HepG2 (cell line): Measurements from ENCODE around the gene MYLK. TPM values are rescaled to one million over a fixed set of nuclear protein-coding genes. Genes with fewer than 3 reads are reported as not detected.

ENCODE experiments used
- ATAC-seq: fragments of 200-7000 bp; cut with Tn5 transposase; 3 replicates; pipeline ENCODE4 v1.9.1; 2020; ENCODE audit warnings: mild to moderate bottlenecking, moderate library complexity
- BruUV-seq: library from RNA; stranded (reverse); fragments of 400-500 nt; replicated peaks from 2 replicates; lab custom pipeline; 2021; lab: Mats Ljungman, UMichigan
- CTCF ChIA-PET: fragments of 300-600 bp; formaldehyde crosslinking; extraction: SDS; loops from one replicate; lab custom pipeline; 2021; ENCODE audit warnings: low total read pairs, inconsistent platforms, low intra/inter-chr PET ratio; lab: Yijun Ruan, JAX
- POLR2A ChIA-PET: fragments of 350-600 bp; sonication (Branson Sonifier 250); formaldehyde crosslinking; loops from one replicate; lab custom pipeline; 2020; ENCODE audit warnings: antibody characterized with exemption, inconsistent platforms; lab: Yijun Ruan, JAX
- DNase-seq: peaks from one replicate; pipeline ENCODE4 v3.0.0-alpha.2; 2015; ENCODE audit warnings: low spot score
- FAIRE-seq: peaks from 3 replicates; lab custom pipeline; 2011; peaks lifted over from hg19 to GRCh38; lab: Jason Lieb, UNC
- H2AFZ ChIP-seq: one replicate; pipeline ENCODE4 v1.6.1; 2011; ENCODE audit warnings: low read length, inconsistent platforms
- H3K27ac ChIP-seq: fragments of 300-600 bp; 3 replicates; pipeline ENCODE4 v1.8.0; 2011; ENCODE audit warnings: mixed run types, mild to moderate bottlenecking, mixed read lengths, low read length, inconsistent platforms; ENCODE audit not compliant: insufficient read depth; ENCODE audit errors: extremely low read length
- H3K27me3 ChIP-seq, 2 experiments: fragments of 200-600 bp in 1 of 2; 2 replicates in 1 of 2; 3 replicates in 1 of 2; pipeline versions ENCODE4 v1.6.0 to v1.8.0; 2011; ENCODE audit warnings: low read length in 2 of 2, mild to moderate bottlenecking in 2 of 2, moderate library complexity in 2 of 2, inconsistent platforms in 1 of 2; ENCODE audit not compliant: insufficient read depth in 2 of 2, control insufficient read depth in 1 of 2
- H3K36me3 ChIP-seq, 2 experiments: fragments of 200-600 bp in 1 of 2; replicated peaks in 1 of 2; 2 replicates in 1 of 2; 3 replicates in 1 of 2; pipeline versions ENCODE4 v1.5.1 to v1.8.0; 2011; ENCODE audit warnings: low read length in 2 of 2, inconsistent platforms in 1 of 2; ENCODE audit not compliant: insufficient read depth in 2 of 2, control insufficient read depth in 1 of 2
- H3K4me1 ChIP-seq: 2 replicates; pipeline ENCODE4 v1.5.1; 2012; ENCODE audit warnings: low read length, inconsistent platforms; ENCODE audit not compliant: insufficient read depth
- H3K4me2 ChIP-seq: 2 replicates; pipeline ENCODE4 v1.6.0; 2011; ENCODE audit warnings: low read depth, low read length, inconsistent platforms
- H3K4me3 ChIP-seq, 3 experiments: fragments of 200-600 bp in 1 of 3; sonication (generic), shearing (Covaris generic) in 1 of 3; replicated peaks in 1 of 3; 2 replicates each; pipeline ENCODE4 v1.5.1; 2011 to 2016; ENCODE audit warnings: low read length in 3 of 3, inconsistent platforms in 2 of 3, low read depth in 2 of 3, mild to moderate bottlenecking in 2 of 3, control low read depth in 1 of 3, mixed read lengths in 1 of 3; ENCODE audit not compliant: insufficient read depth in 1 of 3
- H3K79me2 ChIP-seq: one replicate; pipeline ENCODE4 v1.6.1; 2011; ENCODE audit warnings: low read length, inconsistent platforms; ENCODE audit not compliant: insufficient read depth
- H3K9ac ChIP-seq: 2 replicates; pipeline ENCODE4 v1.6.0; 2011; ENCODE audit warnings: mild to moderate bottlenecking, low read depth, low read length, inconsistent platforms; ENCODE audit not compliant: insufficient read depth
- H3K9me3 ChIP-seq: 2 replicates; pipeline ENCODE4 v1.5.1; 2012; ENCODE audit warnings: mild to moderate bottlenecking, low read length
- H4K20me1 ChIP-seq: 2 replicates; pipeline ENCODE4 v1.6.0; 2011; ENCODE audit warnings: inconsistent platforms, mild to moderate bottlenecking, low read length, moderate library complexity; ENCODE audit not compliant: insufficient read depth
- ELF3 ChIP-seq: IDR thresholded peaks from 2 replicates; pipeline ENCODE4 v1.6.1; 2016; ENCODE audit warnings: missing genetic modification reagents, missing compliant biosample characterization
- FOXA1 ChIP-seq, 2 experiments: fragments of 450-650 bp in 1 of 2; sonication (generic) in 1 of 2; formaldehyde crosslinking in 1 of 2; IDR thresholded peaks; 2 replicates each; pipeline versions ENCODE4 v1.4.0 to v1.6.1; 2016 to 2020; ENCODE audit warnings: missing genetic modification reagents in 1 of 2
- HHEX ChIP-seq: IDR thresholded peaks from 2 replicates; pipeline ENCODE4 v1.6.1; 2016; ENCODE audit warnings: control low read depth
- ISL2 ChIP-seq: sonication (generic); formaldehyde crosslinking; IDR thresholded peaks from 2 replicates; pipeline ENCODE4 v1.5.0; 2020; ENCODE audit warnings: missing genetic modification reagents
- KAT7 ChIP-seq: IDR thresholded peaks from 2 replicates; pipeline ENCODE4 v1.6.1; 2018; ENCODE audit warnings: borderline replicate concordance, missing compliant biosample characterization
- KMT2B ChIP-seq: IDR thresholded peaks from 2 replicates; pipeline ENCODE4 v1.6.1; 2016; ENCODE audit warnings: missing genetic modification reagents, missing compliant biosample characterization
- MYNN ChIP-seq: sonication (generic); formaldehyde crosslinking; IDR thresholded peaks from 2 replicates; pipeline ENCODE4 v1.4.0; 2020; ENCODE audit warnings: mild to moderate bottlenecking, low read depth, missing genetic modification reagents
- RBFOX2 ChIP-seq: fragments of 200-400 bp; formaldehyde crosslinking; IDR thresholded peaks from 2 replicates; pipeline ENCODE4 v1.6.1; 2017; ENCODE audit warnings: low read depth, mild to moderate bottlenecking, low read length
- RELA ChIP-seq: sonication (generic); formaldehyde crosslinking; IDR thresholded peaks from 2 replicates; pipeline ENCODE4 v1.4.0; 2020; ENCODE audit warnings: missing genetic modification reagents
- SATB2 ChIP-seq: sonication (generic); formaldehyde crosslinking; IDR thresholded peaks from 2 replicates; pipeline ENCODE4 v1.5.0; 2020; ENCODE audit warnings: missing genetic modification reagents
- ZNF263 ChIP-seq: sonication (generic); formaldehyde crosslinking; IDR thresholded peaks from 2 replicates; pipeline ENCODE4 v1.4.0; 2020; ENCODE audit warnings: missing genetic modification reagents
- ZNF530 ChIP-seq: sonication (generic); formaldehyde crosslinking; IDR thresholded peaks from 2 replicates; pipeline ENCODE4 v1.5.0; 2020; ENCODE audit warnings: low read depth, mild to moderate bottlenecking, missing genetic modification reagents
- ZNF703 ChIP-seq: sonication (generic); formaldehyde crosslinking; IDR thresholded peaks from 2 replicates; pipeline ENCODE4 v1.5.1; 2020; ENCODE audit warnings: missing genetic modification reagents, mild to moderate bottlenecking, moderate library complexity, borderline replicate concordance
- ZNF768 ChIP-seq: sonication (generic); formaldehyde crosslinking; IDR thresholded peaks from 2 replicates; pipeline ENCODE4 v1.4.0; 2020; ENCODE audit warnings: missing genetic modification reagents
- WGBS: methylation state at CpG from one replicate; pipeline ENCODE4 v1.1.6; 2017; ENCODE audit warnings: low lambda C conversion rate; 5-methylcytosine and 5-hydroxymethylcytosine counted together
- in situ Hi-C: cut with HindIII; loops from 2 replicates; pipeline ENCODE4 v1.10.0; 2017; ENCODE audit warnings: low pct_unique_long_range_greater_than_20kb; ENCODE audit not compliant: extremely low pct_ligation_motif_present
- intact Hi-C: fragments of 100-400 bp; cut with micrococcal nuclease; formaldehyde crosslinking; loops from one replicate; pipeline ENCODE4 v1.10.0; 2022; ENCODE audit not compliant: unreplicated experiment
- polyA plus RNA-seq, 8 experiments: library from polyadenylated mRNA; depleted of rRNA in 3 of 8; stranded (reverse) in 7 of 8; unstranded in 1 of 8; fragments of >200 nt; fragmentation: Illumina TruSeq in 4 of 8; extraction: Trizol in 4 of 8; gene quantifications; 2 replicates each; pipeline versions ENCODE4 v1.2.1 to v1.2.3, GENCODE V29; 2011 to 2016; ENCODE audit warnings: low read depth in 4 of 8, missing spikeins in 1 of 8, mixed read lengths in 1 of 8; ENCODE audit not compliant: insufficient read depth in 1 of 8
- total RNA-seq, 5 experiments: library from RNA; depleted of rRNA; stranded (reverse); fragments of >200 nt; fragmentation: Illumina TruSeq; extraction: Trizol; gene quantifications; 2 replicates each; pipeline ENCODE4 v1.2.3, GENCODE V29; 2016; ENCODE audit warnings: low read depth in 1 of 5
- TF ChIP-seq, protein P1 (sequence below): sonication (generic); formaldehyde crosslinking; IDR thresholded peaks from 2 replicates; pipeline ENCODE4 v1.4.0; 2020; ENCODE audit warnings: low read depth, mild to moderate bottlenecking, missing genetic modification reagents
- TF ChIP-seq, protein P2 (sequence below): IDR thresholded peaks from 2 replicates; pipeline ENCODE4 v1.6.1; 2016; ENCODE audit warnings: mild to moderate bottlenecking

Gene MYLK
- total and polyA plus RNA-seq, 2 of the 13 experiments (the other 11 are each of a cell fraction or from before 2014, with no cell fraction given), result 10.6 to 34.9 TPM

DNA sequence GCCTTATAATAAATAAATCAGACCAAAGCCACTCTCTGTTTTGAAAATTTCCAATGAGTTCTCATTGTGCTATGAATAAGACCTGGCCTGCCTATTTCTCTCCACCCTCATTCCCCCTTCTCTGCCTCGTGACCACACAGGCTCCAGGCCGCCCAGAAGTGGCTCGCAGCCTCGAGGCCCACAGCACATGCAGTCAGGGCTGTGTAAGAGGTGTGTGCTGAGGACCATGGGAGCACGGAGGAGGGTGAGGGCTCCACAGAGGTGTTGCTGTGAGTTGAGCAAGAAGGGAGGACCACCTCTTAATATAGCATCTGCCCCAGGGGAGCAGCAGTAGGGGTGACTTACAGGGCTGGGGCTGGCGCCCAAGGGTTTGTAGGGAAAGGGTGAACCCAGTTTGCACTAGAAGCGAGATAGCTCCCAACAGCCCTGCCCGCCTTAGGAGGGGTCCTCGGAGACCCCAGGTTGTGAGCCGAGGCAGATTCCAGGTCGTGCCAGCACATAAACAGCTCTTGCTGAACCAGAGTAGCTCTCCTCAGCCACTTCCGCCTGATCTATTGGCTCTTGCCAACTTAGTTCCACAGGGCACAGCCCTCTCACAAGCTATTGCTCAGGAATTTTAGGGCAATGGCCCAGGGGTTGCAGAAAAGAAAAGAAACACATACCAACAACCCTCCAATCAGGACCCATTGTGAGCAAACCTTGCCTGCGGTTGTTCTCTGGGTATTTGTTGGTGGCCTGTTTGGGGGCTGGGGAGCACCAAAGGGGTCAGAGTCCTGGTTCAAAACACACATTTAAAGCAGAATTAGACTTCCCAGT, 117.7 kb downstream of the MYLK start (continued):
- TF ChIP-seq SATB2 (CRISPR knock-in tag) (no peak), KMT2B (CRISPR knock-in tag) (no peak)

DNA sequence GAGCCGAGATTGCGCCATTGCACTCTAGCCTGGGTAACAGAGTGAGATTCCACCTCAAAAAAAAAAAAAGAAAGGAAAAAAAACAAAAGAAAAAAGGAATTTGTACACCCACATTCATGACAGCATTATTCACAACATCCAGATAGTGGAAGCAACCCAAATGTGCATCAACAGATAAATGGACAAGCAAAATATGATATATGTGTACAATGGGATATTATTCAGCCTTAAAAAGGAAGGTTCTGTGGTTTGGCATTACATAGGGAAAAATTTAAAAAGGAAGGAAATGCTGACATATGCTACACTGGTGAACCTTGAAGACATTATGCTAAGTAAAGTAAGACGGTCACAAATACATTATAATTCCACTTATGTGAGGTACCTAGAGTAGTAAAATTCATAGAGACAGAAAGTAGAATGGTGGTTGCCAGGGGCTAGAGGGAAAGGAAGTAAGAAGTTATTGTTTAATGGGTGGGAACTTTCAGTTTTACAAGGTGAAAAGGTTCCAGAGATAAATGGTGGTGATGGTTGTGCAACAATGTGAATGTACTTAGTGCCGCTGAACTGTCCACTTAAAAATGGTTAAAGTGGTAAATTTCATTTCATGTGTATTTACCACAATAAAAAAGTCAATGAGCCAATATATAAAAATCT, 118.5 kb downstream of the MYLK start:
- no peaks in the 10 kb centered on the region; a peak in 1 of 5 replicates for H3K36me3 ChIP-seq
- H3K27ac ChIP-seq, result peak overlapping the region; percentile 65
- 70% methylated on average over 4 of the region's 4 CpGs for WGBS
- ChIA-PET CTCF (no interaction called here), POLR2A (interaction anchor here (1.2 kb wide), 1 partner anchor 10 kb away, joined by 5 read pairs; no protein-coding TSS in a partner anchor)
- intact Hi-C loops (no loop called here), in situ Hi-C loops (no loop called here)
- peak; percentile 52 for DNase-seq
- H3K9ac ChIP-seq, result no peak overlapping the region; the same call in 1 of the 2 replicates
- 0 out of 2 replicates have a peak overlapping the region, but pooled peaks have one; percentile 16 for H3K4me2 ChIP-seq
- H3K9me3 ChIP-seq, result no peaks in the 10 kb centered on the region
- no peaks in the 10 kb centered on the region for H3K27me3 ChIP-seq
- H3K4me3 ChIP-seq, result no peak overlapping the region
- H2AFZ ChIP-seq, result no peak overlapping the region
- BruUV-seq, result no TSS peak
- peak; percentile 64 for FAIRE-seq
- H4K20me1 ChIP-seq, result no peaks in the 10 kb centered on the region
- peaks cover 63% of the 10 kb centered on the region for H3K4me1 ChIP-seq
- H3K79me2 ChIP-seq, result no peaks in the 10 kb centered on the region
- peak; percentile 33; the same call in 1 of the 3 replicates for ATAC-seq
- no peak for TF ChIP-seq HHEX (CRISPR knock-in tag)
- TF ChIP-seq KAT7, result no peak
- TF ChIP-seq, protein P1, sequence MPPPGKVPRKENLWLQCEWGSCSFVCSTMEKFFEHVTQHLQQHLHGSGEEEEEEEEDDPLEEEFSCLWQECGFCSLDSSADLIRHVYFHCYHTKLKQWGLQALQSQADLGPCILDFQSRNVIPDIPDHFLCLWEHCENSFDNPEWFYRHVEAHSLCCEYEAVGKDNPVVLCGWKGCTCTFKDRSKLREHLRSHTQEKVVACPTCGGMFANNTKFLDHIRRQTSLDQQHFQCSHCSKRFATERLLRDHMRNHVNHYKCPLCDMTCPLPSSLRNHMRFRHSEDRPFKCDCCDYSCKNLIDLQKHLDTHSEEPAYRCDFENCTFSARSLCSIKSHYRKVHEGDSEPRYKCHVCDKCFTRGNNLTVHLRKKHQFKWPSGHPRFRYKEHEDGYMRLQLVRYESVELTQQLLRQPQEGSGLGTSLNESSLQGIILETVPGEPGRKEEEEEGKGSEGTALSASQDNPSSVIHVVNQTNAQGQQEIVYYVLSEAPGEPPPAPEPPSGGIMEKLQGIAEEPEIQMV, result no peak
- TF ChIP-seq ZNF530 (CRISPR knock-in tag), result no peak
- TF ChIP-seq ZNF263 (CRISPR knock-in tag), result no peak
- 0 out of 2 replicates have a peak, but pooled peaks have one; percentile 29 for TF ChIP-seq ISL2 (CRISPR knock-in tag)
- no peak for TF ChIP-seq ZNF768
- TF ChIP-seq, protein P2, sequence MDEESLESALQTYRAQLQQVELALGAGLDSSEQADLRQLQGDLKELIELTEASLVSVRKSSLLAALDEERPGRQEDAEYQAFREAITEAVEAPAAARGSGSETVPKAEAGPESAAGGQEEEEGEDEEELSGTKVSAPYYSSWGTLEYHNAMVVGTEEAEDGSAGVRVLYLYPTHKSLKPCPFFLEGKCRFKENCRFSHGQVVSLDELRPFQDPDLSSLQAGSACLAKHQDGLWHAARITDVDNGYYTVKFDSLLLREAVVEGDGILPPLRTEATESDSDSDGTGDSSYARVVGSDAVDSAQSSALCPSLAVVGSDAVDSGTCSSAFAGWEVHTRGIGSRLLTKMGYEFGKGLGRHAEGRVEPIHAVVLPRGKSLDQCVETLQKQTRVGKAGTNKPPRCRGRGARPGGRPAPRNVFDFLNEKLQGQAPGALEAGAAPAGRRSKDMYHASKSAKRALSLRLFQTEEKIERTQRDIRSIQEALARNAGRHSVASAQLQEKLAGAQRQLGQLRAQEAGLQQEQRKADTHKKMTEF (CRISPR knock-in tag), result no peak
- no peak for TF ChIP-seq ZNF703 (CRISPR knock-in tag)
- TF ChIP-seq RBFOX2, result no peak
- TF ChIP-seq ELF3 (CRISPR knock-in tag), result no peak
- TF ChIP-seq FOXA1 (IDR thresholded peaks at IDR 0.05), result no peak
- no peak for TF ChIP-seq FOXA1 (CRISPR knock-in tag; IDR thresholded peaks at IDR 0.05)
- no peak for TF ChIP-seq MYNN (CRISPR knock-in tag)
- no peak for TF ChIP-seq RELA
